HEK293T (cell line): ENCODE results near the gene ASTN2.

Experiments
- ARNT ChIP-seq: fragments of 450-650 bp; IDR thresholded peaks from 2 replicates; pipeline ENCODE4 v1.6.1; 2017; ENCODE audit warnings: mild to moderate bottlenecking
- BHLHE40 ChIP-seq: fragments of 450-650 bp; IDR thresholded peaks from 2 replicates; pipeline ENCODE4 v1.6.1; 2016; ENCODE audit warnings: mild to moderate bottlenecking, moderate library complexity, borderline replicate concordance
- CTBP1 ChIP-seq: fragments of 450-650 bp; IDR thresholded peaks from 2 replicates; pipeline ENCODE4 v1.6.1; 2016; ENCODE audit warnings: borderline replicate concordance
- ELF4 ChIP-seq: fragments of 450-650 bp; IDR thresholded peaks from 2 replicates; pipeline ENCODE4 v1.6.1; 2017; ENCODE audit warnings: antibody characterized with exemption
- FOXA1 ChIP-seq: fragments of 450-650 bp; IDR thresholded peaks from 2 replicates; pipeline ENCODE4 v1.6.1; 2016; ENCODE audit warnings: mild to moderate bottlenecking
- FOXK2 ChIP-seq: fragments of 450-650 bp; IDR thresholded peaks from 2 replicates; pipeline ENCODE4 v1.6.1; 2016; ENCODE audit warnings: mild to moderate bottlenecking
- FOXM1 ChIP-seq: fragments of 450-650 bp; IDR thresholded peaks from 2 replicates; pipeline ENCODE4 v1.6.1; 2017; ENCODE audit warnings: mild to moderate bottlenecking, borderline replicate concordance
- HDGF ChIP-seq: fragments of 450-650 bp; IDR thresholded peaks from 2 replicates; pipeline ENCODE4 v1.6.1; 2017; ENCODE audit warnings: antibody characterized with exemption, borderline replicate concordance
- NFRKB ChIP-seq: fragments of 450-650 bp; IDR thresholded peaks from 2 replicates; pipeline ENCODE4 v1.6.1; 2016; ENCODE audit warnings: mild to moderate bottlenecking, moderate library complexity
- PKNOX1 ChIP-seq: fragments of 450-650 bp; IDR thresholded peaks from 2 replicates; pipeline ENCODE4 v1.6.1; 2016
- SP1 ChIP-seq: fragments of 450-650 bp; IDR thresholded peaks from 2 replicates; pipeline ENCODE4 v1.6.1; 2017
- TARDBP ChIP-seq: fragments of 450-650 bp; IDR thresholded peaks from 2 replicates; pipeline ENCODE4 v1.6.1; 2016
- ZNF384 ChIP-seq: fragments of 450-650 bp; IDR thresholded peaks from 2 replicates; pipeline ENCODE4 v1.6.1; 2016

- TF ChIP-seq FOXK2: no peak
- no peak for TF ChIP-seq FOXA1
- TF ChIP-seq BHLHE40: no peak
- TF ChIP-seq TARDBP: no peak
- no peak for TF ChIP-seq CTBP1
- TF ChIP-seq ELF4: no peak
- no peak for TF ChIP-seq SP1
- TF ChIP-seq HDGF: no peak
- no peak for TF ChIP-seq FOXM1
- no peak for TF ChIP-seq PKNOX1
- TF ChIP-seq ARNT: no peak
- no peak for TF ChIP-seq ZNF384
- TF ChIP-seq NFRKB: no peak
These were observed 930.3 kb downstream of the ASTN2 start for GRCh38 chr9:116484492-116485061.
